Spleen (tissue), 7 donors: Measurements from ENCODE around the gene ARHGEF12.

Experiments
- POLR2A ChIP-seq, 3 donors: fragments of 450-650 bp; IDR thresholded peaks; one replicate each; pipeline ENCODE4 v1.5.1; 2017; ENCODE audit warnings: antibody characterized with exemption in 3 of 3, mild to moderate bottlenecking in 1 of 3
- POLR2AphosphoS5 ChIP-seq, 3 donors: sonication (generic); formaldehyde crosslinking; IDR thresholded peaks; one replicate each; pipeline ENCODE4 v1.5.1; 2017; ENCODE audit warnings: antibody characterized with exemption in 3 of 3
- TF ChIP-seq, protein P1 (sequence below), 11 experiments: fragments of 200-600 bp in 7 of 11; fragments of 450-650 bp in 4 of 11; sonication (generic) in 4 of 11; IDR thresholded peaks in 8 of 11; conservative IDR thresholded peaks in 3 of 11; 1 replicate in 7 of 11; 2 replicates in 4 of 11; pipeline versions ENCODE4 v1.4.0 to v1.8.0; 2016 to 2021; ENCODE audit warnings: antibody characterized with exemption in 11 of 11, inconsistent platforms in 4 of 11, mild to moderate bottlenecking in 1 of 11
- donor health status: DM: no; HTN: no; CAD: no; lungs with moderate emphysema.
- donor health status: DM: no; HTN: no; CAD: no.
- donor health status: DM: no; HTN: no; CAD: no.

GRCh38 chr11:120457996-120458395, 121.8 kb downstream of the ARHGEF12 start:
- TF ChIP-seq POLR2A (IDR thresholded peaks at IDR 0.05) (no peak), POLR2AphosphoS5 (IDR thresholded peaks at IDR 0.05) (no peak)
- TF ChIP-seq, protein P1, sequence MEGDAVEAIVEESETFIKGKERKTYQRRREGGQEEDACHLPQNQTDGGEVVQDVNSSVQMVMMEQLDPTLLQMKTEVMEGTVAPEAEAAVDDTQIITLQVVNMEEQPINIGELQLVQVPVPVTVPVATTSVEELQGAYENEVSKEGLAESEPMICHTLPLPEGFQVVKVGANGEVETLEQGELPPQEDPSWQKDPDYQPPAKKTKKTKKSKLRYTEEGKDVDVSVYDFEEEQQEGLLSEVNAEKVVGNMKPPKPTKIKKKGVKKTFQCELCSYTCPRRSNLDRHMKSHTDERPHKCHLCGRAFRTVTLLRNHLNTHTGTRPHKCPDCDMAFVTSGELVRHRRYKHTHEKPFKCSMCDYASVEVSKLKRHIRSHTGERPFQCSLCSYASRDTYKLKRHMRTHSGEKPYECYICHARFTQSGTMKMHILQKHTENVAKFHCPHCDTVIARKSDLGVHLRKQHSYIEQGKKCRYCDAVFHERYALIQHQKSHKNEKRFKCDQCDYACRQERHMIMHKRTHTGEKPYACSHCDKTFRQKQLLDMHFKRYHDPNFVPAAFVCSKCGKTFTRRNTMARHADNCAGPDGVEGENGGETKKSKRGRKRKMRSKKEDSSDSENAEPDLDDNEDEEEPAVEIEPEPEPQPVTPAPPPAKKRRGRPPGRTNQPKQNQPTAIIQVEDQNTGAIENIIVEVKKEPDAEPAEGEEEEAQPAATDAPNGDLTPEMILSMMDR (IDR thresholded peaks at IDR 0.05 in 8 of 11, conservative IDR thresholded peaks at IDR 0.05 in 3 of 11) = no peak
